ENCODE results near the gene SH3BP1. TPM values are rescaled to one million over a fixed set of nuclear protein-coding genes. Genes with fewer than 3 reads are reported as not detected.

The SH3BP1 gene
- total and polyA plus RNA-seq, 2 of the 13 experiments (the other 11 are each of a cell fraction or from before 2014, with no cell fraction given): 8.4 to 18.5 TPM

DNA sequence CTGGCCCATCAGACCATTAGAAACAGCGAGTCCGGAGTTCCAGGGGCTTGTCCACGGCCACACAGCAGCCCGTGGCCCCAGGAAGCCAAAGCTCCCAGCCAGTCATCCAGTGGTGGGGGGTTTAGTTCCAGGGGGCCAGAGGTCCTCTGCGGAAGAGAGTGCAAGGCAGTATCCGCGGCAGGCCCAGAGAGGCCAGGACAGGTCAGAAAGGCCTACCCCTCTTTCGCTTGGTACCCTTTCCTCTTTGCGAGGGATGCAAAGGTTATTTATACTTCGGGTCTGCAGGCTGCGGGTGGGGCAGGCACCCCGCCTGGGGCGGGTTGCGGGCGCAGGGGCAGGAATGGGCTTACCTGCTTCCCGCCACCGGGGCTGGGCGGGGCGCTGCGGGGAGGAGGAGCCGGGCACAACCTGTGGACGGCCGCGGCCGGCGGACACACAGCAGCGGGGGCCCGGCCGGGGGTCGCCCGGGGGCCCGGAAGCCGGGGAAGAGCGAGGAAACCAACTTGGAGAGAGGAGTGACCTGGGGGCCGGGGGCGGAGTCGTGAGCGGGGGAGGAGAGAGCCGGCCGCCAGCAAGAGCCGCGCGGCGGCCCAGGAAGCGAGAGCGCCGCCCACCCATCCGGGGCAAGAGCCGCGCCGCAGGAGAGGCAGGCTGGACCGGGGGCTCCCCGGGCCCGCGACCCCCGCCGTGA lies at the start of gene SH3BP1 (continued):
- TF ChIP-seq TRIM22 (IDR thresholded peaks at IDR 0.05) (no peak), GZF1 (CRISPR knock-in tag; IDR thresholded peaks at IDR 0.05) (no peak), CBX5 (CRISPR knock-in tag; IDR thresholded peaks at IDR 0.05; ENCODE audit: borderline replicate concordance) (no peak), ZNF839 (CRISPR knock-in tag; IDR thresholded peaks at IDR 0.05; ENCODE audit: borderline replicate concordance) (no peak), HNRNPH1 (optimal IDR thresholded peaks at IDR 0.05; ENCODE audit: low read depth, low read length) (no peak), PRDM4 (CRISPR knock-in tag; IDR thresholded peaks at IDR 0.05; ENCODE audit: borderline replicate concordance) (no peak), ZNF431 (CRISPR knock-in tag; IDR thresholded peaks at IDR 0.05; ENCODE audit: borderline replicate concordance, low read depth) (no peak), ZNF460 (CRISPR knock-in tag; IDR thresholded peaks at IDR 0.05; ENCODE audit: borderline replicate concordance) (no peak), GATA4 (IDR thresholded peaks at IDR 0.05; ENCODE audit: borderline replicate concordance, low read depth) (no peak), TGIF2 (CRISPR knock-in tag; IDR thresholded peaks at IDR 0.05) (no peak), FOXO4 (CRISPR knock-in tag; conservative IDR thresholded peaks at IDR 0.05) (no peak), ZNF230 (CRISPR knock-in tag; IDR thresholded peaks at IDR 0.05) (no peak), CEBPG (CRISPR knock-in tag; IDR thresholded peaks at IDR 0.05) (no peak), ZBTB2 (CRISPR knock-in tag; IDR thresholded peaks at IDR 0.05; ENCODE audit: low read depth) (peak; percentile 76; the same call in 1 of the 2 replicates), MTF2 (CRISPR knock-in tag; IDR thresholded peaks at IDR 0.05; ENCODE audit: borderline replicate concordance) (no peak), ZNF773 (CRISPR knock-in tag; IDR thresholded peaks at IDR 0.05; ENCODE audit: borderline replicate concordance) (no peak), TSC22D2 (CRISPR knock-in tag; IDR thresholded peaks at IDR 0.05; ENCODE audit: borderline replicate concordance) (no peak), SMC3 (IDR thresholded peaks at IDR 0.05; ENCODE audit: low read length) (no peak), NFYC (CRISPR knock-in tag; IDR thresholded peaks at IDR 0.05) (no peak)
- TF ChIP-seq, protein P1, sequence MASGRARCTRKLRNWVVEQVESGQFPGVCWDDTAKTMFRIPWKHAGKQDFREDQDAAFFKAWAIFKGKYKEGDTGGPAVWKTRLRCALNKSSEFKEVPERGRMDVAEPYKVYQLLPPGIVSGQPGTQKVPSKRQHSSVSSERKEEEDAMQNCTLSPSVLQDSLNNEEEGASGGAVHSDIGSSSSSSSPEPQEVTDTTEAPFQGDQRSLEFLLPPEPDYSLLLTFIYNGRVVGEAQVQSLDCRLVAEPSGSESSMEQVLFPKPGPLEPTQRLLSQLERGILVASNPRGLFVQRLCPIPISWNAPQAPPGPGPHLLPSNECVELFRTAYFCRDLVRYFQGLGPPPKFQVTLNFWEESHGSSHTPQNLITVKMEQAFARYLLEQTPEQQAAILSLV (CRISPR knock-in tag; IDR thresholded peaks at IDR 0.05; ENCODE audit: borderline replicate concordance): no peak; the same call in 1 of the 2 replicates
- TF ChIP-seq, protein P2, sequence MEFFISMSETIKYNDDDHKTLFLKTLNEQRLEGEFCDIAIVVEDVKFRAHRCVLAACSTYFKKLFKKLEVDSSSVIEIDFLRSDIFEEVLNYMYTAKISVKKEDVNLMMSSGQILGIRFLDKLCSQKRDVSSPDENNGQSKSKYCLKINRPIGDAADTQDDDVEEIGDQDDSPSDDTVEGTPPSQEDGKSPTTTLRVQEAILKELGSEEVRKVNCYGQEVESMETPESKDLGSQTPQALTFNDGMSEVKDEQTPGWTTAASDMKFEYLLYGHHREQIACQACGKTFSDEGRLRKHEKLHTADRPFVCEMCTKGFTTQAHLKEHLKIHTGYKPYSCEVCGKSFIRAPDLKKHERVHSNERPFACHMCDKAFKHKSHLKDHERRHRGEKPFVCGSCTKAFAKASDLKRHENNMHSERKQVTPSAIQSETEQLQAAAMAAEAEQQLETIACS (CRISPR knock-in tag; IDR thresholded peaks at IDR 0.05): no peak

Measured in HepG2 (cell line).